Activated T-cell treated with anti-CD3 and anti-CD28 coated beads for 24 hours (primary cell): ENCODE measurements around the gene TMTC2.

ENCODE experiments used
- DNase-seq: peaks from one replicate; pipeline ENCODE4 v3.0.0-alpha.2; 2020; ENCODE audit warnings: low read depth

The TMTC2 gene

GRCh38 chr12:83016218-83016835 is 329.6 kb downstream of the TMTC2 start:
- no peak for DNase-seq

- no peak for DNase-seq
Observed at GRCh38 chr12:83016991-83017390, 330.3 kb downstream of the TMTC2 start.

DNA sequence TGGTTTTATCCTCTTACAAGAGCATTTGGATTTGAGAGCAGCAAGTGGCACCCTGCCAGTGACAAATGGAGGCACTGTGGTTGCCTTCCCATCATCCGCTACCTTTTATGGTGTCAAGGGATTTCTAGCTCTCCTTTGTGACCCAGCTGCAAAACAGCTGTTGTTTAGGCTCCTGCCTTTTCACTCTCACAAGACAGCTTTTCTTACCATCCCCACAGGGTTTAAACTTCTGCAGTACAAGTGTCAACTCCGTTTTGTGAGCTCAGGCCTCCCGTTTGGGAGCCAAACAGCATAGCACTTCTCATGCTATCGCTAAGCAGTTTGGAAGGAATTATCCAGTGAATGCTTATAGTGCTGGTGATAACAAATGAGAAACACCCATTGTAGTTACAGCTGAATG is 331.4 kb downstream of the TMTC2 start:
- no peak for DNase-seq

DNA sequence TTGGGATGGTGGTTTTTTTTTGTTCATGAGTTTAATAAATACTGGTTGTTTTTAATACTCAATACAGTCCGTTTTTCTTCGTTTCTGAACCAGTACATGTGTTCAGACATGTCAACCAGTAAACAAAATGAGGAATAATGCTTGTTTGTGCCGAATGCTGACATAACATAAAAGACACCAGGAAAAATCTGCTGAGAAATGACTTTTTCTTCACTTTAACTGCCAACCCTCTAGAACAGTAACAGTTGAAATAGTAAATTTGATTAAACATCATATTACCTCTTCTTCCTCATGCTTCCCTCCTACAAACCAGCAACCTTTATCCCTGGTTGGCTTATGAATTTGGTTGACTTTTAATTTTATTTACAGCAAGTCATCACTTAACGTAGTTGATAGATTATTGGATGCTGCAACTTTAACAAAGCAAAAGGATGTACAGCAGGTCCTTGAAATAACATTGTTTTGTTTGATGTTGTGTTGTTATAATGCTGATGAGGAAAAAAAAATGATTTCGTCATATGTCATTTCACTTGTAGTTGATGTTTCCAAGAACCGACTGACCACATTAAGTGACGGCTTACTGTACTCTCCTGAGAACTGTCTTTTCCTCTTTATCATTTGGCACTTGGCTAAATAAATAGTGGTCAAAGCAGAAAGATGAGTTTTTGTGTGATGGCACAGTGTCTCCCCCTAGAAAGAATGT is 340.5 kb downstream of the TMTC2 start:
- DNase-seq: no peak

DNA sequence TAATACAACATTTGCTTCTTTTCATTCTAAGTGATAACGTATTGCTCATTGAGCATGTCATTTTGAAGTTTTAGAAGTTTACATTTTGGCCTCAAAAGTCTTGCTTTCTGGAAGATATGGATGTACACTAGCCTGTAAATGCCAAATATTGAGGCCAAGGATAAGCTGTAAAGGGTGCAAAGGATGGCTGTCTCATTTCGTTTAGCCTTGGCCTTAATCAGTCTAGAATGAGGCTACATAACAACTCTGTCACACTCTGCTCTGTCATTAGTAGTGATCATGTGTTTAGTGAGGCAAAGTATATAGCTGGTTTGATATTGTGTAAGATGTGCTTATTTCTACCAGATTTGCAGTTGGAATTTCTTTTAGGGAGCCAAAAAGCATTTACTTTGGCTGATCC is 344.5 kb downstream of the TMTC2 start:
- no peak for DNase-seq

GRCh38 chr12:83036847-83037246 is 350.1 kb downstream of the TMTC2 start:
- DNase-seq: no peak

GRCh38 chr12:83039413-83039812 is 352.7 kb downstream of the TMTC2 start:
- no peak for DNase-seq

DNA sequence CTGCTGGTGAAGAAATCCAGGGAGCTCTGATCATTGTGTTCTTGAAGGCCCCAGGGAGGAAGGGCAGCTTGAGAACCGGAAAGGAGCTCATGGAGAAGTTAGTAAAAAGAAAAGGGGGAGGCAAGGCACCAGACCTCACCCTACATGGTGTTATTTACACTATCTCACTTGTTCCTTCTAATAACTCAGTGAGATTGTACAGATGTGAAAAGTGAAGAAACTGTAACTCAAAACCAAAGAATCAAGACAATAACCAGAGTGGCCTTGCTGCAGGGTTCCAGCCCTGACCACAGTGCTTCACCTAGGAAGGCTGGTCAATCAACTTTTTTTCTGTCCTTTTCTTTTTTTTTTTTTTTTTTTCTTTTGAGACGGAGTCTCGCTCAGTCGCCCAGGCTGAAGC is 353.6 kb downstream of the TMTC2 start:
- DNase-seq: no peak

- no peak for DNase-seq
Observed at GRCh38 chr12:83040991-83041390, 354.3 kb downstream of the TMTC2 start.

DNA sequence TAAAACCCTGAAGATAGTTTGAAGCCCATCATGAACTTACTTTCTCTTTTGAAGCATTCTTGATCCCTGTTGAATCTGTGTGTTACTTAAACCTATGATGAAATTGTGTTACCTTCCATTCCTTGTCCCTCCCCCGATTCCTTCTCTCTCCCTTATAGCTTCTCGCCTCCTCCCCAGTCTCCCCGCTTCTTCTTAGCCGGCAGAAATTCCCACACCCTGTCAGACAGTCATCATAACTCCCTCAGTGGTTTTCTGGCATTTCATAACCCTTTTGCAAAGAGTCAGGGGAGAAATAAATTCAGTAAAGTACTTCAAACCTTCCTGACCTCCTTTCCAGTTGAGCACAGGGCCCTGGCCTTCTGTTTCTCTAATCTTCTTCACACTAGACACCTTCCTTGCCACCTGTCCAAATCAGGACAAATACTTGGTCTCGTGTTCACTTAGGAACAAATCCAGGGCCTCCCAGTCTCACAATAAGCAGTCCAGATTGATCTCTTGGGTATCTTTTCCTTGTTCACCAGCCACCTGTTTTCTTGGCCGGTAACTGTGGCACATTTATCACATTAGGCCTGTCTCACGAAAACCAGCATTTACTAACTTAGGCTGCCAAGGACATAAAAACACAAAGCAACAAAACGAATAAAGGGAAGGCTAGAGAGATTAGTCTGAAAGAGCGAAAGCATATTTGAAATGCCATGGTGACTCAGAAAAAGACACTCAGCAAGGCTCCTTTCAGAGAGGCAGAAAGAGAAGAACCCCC is 355.9 kb downstream of the TMTC2 start:
- no peak for DNase-seq

GRCh38 chr12:83044736-83045135 is 358.0 kb downstream of the TMTC2 start:
- no peak for DNase-seq

DNA sequence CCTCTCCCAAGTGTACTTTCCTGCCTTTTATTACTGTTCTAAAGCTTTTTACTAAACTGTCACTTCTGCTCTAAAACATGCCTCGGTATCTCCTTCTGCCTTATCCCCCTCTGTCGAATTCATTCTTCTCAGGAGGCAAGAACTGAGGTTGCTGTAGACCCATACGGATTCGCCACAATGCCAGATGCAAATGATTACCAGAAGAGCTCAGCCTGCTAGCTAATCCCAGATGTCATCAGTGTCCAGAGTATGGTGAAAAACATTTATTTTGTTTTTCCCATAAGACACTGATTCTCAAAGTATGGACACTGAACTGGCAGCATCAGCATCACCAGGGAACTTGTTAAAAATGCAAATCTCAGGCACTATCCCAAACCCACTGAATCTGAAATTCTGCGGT is 359.3 kb downstream of the TMTC2 start:
- no peak for DNase-seq

- DNase-seq: no peak
Observed at GRCh38 chr12:83049306-83049705, 362.6 kb downstream of the TMTC2 start.

DNA sequence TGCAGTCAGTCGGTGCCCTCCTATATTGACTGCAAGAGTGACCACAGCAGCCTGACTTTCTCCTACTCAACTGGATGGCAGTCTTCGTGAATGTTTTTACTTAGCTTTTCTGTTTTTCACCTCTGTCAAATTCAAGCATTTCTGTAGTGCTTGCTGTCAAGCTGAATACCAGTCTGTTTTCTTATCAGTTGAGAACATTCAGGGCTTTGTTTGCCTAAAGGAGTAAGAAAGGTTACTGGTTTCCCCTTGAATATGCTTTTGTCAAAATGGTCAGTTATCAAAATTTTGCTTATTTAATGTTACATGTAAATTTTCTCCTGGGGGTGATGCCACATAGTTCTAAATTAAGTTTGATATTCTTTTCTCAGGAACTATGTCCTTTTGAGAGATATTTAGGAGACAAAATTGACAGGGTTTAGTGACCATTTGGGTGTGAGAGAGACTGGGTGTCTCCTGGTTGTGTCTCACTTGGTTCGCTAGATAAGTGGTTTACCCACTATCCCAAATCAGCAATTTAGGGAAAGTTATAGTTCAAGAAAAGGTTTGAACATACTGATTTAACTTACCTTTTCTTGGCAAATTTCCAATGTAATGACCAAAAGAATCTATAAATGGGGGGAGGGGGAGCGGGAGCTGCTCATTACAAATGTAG is 366.3 kb downstream of the TMTC2 start:
- DNase-seq: no peak

DNA sequence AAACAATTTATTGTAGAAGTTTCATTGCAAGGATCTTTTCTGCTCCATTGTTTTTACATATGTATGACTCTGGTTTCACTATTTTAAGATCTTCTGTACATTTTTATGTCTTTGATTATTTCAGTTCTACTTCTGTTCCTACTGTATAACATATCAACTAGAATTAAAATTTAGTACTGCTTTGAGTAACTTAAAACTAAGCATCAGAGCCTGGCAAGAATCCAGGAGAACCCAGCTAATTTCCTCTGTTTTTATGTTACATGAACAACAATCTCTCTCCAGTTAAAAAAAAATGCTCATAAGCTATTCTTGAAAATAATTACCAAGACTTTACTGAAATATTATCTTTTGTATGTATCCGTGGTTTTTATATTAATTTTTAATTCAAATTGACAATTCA is 370.7 kb downstream of the TMTC2 start:
- no peak for DNase-seq

DNA sequence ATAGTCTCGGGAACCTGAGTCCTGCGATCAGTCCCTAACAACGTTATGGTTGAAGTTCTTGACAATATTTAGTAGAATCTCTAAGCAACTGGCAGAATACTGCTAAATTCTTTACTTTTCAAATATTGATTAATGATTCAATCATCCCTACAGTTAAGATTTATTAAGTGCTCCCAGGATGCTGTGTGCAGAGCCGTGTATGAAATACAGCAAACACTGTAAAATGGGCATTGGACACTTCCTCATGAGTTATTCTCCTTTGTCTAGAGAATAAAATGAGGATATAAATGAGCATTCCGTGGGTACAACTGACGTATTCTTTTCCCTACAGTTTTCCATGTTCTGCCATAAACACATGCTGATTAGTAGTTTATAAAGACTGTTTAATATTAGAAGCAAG is 372.4 kb downstream of the TMTC2 start:
- no peak for DNase-seq

- DNase-seq: no peak
Observed at GRCh38 chr12:83065562-83065961, 378.9 kb downstream of the TMTC2 start.

DNA sequence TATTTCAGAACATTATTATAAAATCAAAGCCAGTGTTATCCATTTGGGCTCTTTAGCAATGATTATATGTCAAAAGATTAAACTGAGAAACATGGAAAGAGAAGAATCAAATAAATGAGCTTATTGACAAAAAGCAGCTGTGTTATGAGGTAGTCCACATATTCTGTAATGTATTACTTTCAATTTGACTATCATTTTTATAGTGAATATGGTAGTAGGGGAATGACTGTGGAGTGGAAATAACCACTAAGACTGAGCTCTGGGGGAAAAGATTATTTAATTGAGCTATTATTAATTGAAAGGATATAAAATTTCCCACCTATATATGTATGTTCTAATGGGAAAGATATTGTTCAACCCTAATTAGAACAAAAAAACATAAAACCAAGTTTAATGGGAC is 381.3 kb downstream of the TMTC2 start:
- DNase-seq: no peak

GRCh38 chr12:83074358-83074894 is 387.7 kb downstream of the TMTC2 start:
- no peak for DNase-seq

- DNase-seq: no peak
Observed at GRCh38 chr12:83075471-83075870, 388.8 kb downstream of the TMTC2 start.

DNA sequence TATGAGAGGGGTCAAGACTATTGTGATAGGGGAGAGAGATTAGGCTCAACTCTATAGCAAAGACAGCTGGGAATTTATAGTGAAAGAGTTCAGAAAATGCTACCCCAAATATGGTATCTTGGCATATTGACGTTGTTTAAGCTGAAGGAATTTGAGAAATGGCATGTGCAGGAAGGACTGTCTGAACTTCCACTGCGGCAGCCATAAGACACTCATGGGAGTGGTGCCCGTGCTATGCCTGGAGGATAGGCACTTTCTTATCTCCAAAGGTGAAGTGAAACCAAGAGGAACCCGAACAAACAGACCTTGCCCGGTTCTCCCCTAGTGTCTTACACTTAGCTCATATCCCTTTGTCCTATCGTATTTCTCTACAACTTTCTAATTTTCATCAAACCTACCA is 390.3 kb downstream of the TMTC2 start:
- DNase-seq: no peak

- DNase-seq: no peak
Observed at GRCh38 chr12:83082690-83083276, 396.1 kb downstream of the TMTC2 start.
